AG10803 (cell line): ENCODE measurements around the gene SPDYC.
A peak's percentile ranks its signal among the peaks of the same experiment; 100 is the strongest.
"Not testable (repeated sequence)": the region's sequence is repeated elsewhere in the genome, so short reads cannot be mapped to it uniquely, and the experiment has no call there.

Source experiments
- DNase-seq: peaks from one replicate; pipeline ENCODE4 v3.0.0; 2010; ENCODE audit warnings: low read depth
- H3K4me3 ChIP-seq: 2 replicates; pipeline ENCODE4 v1.5.1; 2011; ENCODE audit warnings: mild to moderate bottlenecking, low read length, control low read depth
- TF ChIP-seq, protein P1 (sequence below): conservative IDR thresholded peaks from 2 replicates; pipeline ENCODE4 v1.5.1; 2011; ENCODE audit warnings: mild to moderate bottlenecking, low read length, control low read depth, inconsistent platforms

Gene SPDYC

DNA sequence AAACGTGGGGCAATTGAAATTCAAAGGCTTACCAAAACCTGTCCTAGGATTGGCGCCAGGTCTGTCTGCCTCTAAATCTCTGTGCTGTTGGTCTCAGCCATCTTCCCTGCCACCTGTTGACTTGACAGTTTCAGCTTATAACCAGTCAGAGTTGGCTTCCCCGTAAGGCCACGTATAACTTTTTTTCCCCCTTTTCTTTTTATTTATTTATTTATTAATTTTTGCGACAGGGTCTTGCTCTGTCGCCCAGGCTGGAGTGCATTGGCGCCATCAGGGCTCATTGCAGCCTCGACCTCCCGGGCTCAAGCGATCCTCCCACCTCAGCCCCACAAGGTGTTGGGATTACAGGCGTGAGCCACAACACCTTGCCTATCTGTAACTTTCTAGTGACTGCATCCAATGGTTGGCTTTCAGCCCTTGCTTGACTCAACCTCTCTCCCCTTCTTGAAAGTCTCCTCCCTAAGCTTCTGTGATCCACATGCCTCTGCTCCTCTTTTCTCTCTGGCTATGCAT is 34.3 kb upstream of the SPDYC start:
- TF ChIP-seq, protein P1, sequence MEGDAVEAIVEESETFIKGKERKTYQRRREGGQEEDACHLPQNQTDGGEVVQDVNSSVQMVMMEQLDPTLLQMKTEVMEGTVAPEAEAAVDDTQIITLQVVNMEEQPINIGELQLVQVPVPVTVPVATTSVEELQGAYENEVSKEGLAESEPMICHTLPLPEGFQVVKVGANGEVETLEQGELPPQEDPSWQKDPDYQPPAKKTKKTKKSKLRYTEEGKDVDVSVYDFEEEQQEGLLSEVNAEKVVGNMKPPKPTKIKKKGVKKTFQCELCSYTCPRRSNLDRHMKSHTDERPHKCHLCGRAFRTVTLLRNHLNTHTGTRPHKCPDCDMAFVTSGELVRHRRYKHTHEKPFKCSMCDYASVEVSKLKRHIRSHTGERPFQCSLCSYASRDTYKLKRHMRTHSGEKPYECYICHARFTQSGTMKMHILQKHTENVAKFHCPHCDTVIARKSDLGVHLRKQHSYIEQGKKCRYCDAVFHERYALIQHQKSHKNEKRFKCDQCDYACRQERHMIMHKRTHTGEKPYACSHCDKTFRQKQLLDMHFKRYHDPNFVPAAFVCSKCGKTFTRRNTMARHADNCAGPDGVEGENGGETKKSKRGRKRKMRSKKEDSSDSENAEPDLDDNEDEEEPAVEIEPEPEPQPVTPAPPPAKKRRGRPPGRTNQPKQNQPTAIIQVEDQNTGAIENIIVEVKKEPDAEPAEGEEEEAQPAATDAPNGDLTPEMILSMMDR, result no peak
- no peak for DNase-seq

DNA sequence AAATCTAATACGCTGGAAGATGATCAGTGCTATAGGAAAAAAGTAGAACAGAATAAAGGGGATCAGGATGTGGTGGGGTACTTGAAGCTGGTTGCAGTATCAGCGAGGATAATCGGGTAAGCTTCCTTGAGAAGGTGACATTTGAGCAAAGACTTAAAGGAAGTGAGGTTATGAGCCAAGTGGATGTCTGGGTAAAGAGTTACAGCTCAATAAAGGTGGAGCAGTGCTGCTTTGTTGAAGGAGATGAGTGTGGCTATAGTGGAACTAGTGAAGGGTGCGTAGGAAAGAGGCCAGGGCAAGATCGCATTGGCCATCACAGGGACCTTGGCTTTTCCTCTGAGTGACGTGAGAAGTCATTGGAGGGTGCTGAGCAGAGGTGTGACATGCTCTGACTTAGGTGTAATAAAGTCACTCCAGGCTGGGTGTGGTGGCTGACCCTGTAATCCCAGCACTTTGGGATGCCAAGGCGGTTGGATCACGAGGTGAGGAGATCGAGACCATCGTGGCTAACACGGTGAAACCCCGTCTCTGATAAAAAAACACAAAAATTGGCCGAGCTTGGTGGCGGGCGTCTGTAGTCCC is 33.4 kb upstream of the SPDYC start:
- H3K4me3 ChIP-seq, result no peak overlapping the region
- TF ChIP-seq, protein P1, result no peak

More for the DNA sequence above, 34.3 kb upstream of the SPDYC start:
- H3K4me3 ChIP-seq, result peak overlapping the region; percentile 94

GRCh38 chr11:65141896-65142494 is 28.0 kb upstream of the SPDYC start:
- no peak overlapping the region for H3K4me3 ChIP-seq

More for the DNA sequence above, 33.4 kb upstream of the SPDYC start:
- no peak for DNase-seq

GRCh38 chr11:65147352-65148075 is 22.5 kb upstream of the SPDYC start:
- TF ChIP-seq, protein P1, result no peak
- H3K4me3 ChIP-seq, result no peak overlapping the region
- DNase-seq, result no peak

More at GRCh38 chr11:65141896-65142494, 28.0 kb upstream of the SPDYC start:
- DNase-seq, result no peak
- TF ChIP-seq, protein P1, result no peak

GRCh38 chr11:65148657-65149056 is 21.4 kb upstream of the SPDYC start:
- DNase-seq, result no peak
- TF ChIP-seq, protein P1, result no peak
- H3K4me3 ChIP-seq, result no peak overlapping the region

DNA sequence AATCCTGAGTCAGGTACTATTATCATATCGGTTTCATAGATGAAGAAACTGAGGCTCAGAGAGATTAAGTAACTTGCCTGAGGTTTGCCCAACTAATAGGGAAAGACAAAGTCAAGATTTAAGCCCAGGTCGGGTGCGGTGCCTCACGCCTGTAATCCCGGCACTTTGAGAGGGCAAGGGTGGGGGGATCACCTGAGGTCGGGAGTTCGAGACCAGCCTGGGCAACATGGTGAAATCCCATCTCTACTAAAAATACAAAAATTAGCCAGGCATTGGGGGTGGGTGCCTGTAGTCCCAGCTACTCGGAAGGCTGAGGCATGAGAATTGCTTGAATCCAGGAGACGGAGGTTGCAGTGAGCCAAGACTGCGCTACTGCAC is 19.9 kb upstream of the SPDYC start:
- DNase-seq, H3K4me3 ChIP-seq: not testable (repeated sequence)

DNA sequence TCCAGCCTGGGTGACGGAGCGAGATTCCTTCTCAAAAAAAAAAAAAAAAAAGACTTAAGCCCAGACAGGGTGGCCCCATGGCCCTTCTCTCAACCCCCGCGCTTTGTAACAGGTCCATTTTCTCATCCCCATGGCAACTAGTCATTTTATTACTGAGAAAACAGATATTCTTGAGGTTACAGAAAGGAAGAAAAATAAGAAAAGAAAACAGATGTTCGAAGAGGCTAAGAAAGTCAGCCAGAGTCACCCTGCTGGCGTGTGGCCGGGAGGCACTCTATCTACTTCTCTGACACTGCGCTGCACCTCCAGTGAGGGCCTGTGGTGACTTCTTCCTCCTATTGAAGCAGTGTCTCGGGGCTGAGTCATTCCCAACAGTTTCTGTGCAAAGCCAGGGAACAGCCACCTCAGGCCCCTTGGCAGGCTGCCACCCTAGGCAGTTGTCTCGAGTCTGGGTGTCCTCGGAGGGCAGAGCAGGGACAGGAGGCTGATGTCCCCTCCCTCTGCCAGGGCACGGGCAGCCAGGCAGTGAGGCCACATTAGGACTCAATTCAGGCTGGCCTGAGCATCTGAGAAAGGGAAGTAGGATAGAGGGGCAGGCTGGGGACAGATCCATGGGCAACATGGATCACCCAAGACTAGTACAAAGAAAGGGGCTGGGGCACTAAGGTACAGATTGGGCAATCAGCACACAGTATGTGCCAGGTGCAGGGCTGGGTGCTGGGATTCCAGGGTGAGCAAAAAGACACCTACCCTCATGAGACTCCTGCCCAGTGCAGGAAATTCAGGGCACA is 19.3 kb upstream of the SPDYC start:
- no peak overlapping the region for H3K4me3 ChIP-seq
- DNase-seq, result peak; percentile 85
- TF ChIP-seq, protein P1, result no peak
